Measurements from ENCODE around the gene SLC66A1.

SLC66A1 gene

DNA sequence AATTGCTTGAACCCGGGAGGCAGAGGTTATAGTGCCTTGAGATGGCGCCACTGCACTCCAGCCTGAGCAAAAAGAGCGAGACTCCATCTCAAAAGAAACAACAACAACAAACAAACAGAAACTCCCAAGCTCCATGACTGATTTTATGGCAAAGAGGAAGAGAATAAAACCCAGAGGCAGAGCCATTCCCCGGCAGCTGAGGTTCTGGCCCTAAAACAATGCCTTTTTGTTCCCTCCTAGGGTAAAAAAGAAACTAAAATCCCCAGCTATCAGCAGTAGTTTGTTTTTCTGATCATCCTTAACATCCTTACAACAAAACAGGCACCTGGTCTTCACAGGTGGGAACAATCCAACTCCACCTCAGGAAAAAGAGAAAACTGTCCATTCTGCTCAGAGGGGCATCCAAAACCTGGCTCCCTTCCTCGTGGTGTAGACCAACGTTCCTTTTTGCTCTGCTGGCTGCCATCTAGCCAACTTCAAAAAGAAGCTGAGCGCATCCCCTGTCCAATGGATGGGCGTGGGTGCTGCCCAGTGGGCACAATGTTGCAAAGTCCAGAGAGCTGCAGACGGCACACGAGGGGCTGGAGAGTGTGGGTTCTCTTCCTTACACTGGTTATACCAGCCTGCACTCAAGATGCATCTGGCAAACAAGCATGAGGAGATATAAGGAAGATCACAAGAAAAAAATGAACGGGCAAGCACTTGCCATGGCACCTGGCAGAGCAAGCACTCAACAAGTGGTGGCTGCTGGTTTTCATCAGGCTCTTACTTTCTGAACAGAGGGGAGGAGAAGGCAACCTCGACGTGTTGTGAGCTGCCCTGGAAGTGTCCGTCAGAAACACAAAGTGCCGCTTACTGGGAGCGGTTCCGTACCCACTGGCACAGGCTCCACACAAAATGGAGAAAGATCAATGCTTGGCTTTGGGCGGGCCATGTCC, 54.7 kb downstream of the SLC66A1 start:
- H3K4me3 ChIP-seq (ENCODE audit: low read length): no peak overlapping the region
- TF ChIP-seq, protein P1, sequence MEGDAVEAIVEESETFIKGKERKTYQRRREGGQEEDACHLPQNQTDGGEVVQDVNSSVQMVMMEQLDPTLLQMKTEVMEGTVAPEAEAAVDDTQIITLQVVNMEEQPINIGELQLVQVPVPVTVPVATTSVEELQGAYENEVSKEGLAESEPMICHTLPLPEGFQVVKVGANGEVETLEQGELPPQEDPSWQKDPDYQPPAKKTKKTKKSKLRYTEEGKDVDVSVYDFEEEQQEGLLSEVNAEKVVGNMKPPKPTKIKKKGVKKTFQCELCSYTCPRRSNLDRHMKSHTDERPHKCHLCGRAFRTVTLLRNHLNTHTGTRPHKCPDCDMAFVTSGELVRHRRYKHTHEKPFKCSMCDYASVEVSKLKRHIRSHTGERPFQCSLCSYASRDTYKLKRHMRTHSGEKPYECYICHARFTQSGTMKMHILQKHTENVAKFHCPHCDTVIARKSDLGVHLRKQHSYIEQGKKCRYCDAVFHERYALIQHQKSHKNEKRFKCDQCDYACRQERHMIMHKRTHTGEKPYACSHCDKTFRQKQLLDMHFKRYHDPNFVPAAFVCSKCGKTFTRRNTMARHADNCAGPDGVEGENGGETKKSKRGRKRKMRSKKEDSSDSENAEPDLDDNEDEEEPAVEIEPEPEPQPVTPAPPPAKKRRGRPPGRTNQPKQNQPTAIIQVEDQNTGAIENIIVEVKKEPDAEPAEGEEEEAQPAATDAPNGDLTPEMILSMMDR (conservative IDR thresholded peaks at IDR 0.05; ENCODE audit: low read depth, low read length): no peak
- DNase-seq (ENCODE audit: low read depth): no peak

GRCh38 chr1:19367584-19368041, 55.5 kb downstream of the SLC66A1 start:
- DNase-seq (ENCODE audit: low read depth): no peak
- no peak overlapping the region for H3K4me3 ChIP-seq (ENCODE audit: low read length)
- TF ChIP-seq, protein P1 (conservative IDR thresholded peaks at IDR 0.05; ENCODE audit: low read depth, low read length): no peak

- no peak for DNase-seq (ENCODE audit: low read depth)
- H3K4me3 ChIP-seq (ENCODE audit: low read length): no peak overlapping the region
- TF ChIP-seq, protein P1 (conservative IDR thresholded peaks at IDR 0.05; ENCODE audit: low read depth, low read length): no peak
Observed at GRCh38 chr1:19368050-19368449, 55.9 kb downstream of the SLC66A1 start.

DNA sequence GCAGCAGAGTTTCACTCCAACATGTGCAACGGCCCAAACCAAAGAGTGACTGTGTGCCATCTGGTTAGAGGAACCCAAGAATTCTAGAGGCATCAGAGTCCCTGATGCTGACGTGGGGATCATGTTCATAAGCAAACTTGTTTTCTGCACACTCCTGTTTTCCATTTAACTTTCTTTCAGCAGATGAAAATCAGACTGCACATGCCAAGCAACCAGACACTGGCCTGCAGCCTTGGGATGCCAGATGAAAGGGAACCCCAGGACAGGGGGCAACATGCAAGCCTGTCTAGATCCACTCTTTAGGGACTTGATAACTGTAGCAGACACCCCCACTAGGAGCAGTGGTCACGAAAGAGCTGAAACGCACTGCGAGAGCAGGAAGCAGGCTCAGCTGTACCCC, 56.8 kb downstream of the SLC66A1 start:
- no peak for DNase-seq (ENCODE audit: low read depth)
- TF ChIP-seq, protein P1 (conservative IDR thresholded peaks at IDR 0.05; ENCODE audit: low read depth, low read length): no peak
- H3K4me3 ChIP-seq (ENCODE audit: low read length): no peak overlapping the region

DNA sequence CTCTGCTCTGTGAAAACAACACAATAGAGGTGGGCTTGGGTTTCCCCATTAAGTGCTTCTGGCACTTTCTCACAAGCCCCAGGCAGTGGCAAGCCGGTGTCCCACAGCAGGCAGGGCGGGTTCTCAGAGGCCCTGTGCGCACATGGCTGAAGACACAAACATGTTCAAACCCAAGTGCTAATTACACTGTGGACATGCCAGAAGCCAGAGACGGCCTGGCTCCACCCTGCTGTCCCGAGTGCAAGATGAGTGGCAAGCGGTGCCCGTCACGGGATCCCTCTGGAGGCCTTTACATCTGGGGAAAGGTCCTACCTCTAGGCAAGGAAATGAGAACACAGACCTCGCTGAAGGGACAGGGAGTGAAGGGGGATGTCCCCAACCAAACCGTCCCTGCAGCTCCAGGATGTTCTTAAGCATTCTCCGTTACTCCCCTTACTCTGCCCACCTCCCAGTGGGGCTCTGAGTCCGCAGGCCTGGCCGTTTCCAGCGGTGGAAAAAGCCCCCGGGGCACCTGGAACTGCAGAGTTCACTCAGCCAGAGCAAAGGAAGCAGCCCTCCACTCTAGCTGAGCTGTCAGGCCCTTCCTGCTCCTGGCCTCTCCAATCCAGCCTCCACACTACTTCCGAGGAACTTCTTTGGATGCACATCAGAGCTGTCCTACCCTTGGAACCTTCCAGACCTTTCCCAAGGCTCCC, 57.4 kb downstream of the SLC66A1 start:
- no peak overlapping the region for H3K4me3 ChIP-seq (ENCODE audit: low read length)
- TF ChIP-seq, protein P1 (conservative IDR thresholded peaks at IDR 0.05; ENCODE audit: low read depth, low read length): no peak
- no peak for DNase-seq (ENCODE audit: low read depth)

GRCh38 chr1:19370453-19371170, 58.5 kb downstream of the SLC66A1 start:
- TF ChIP-seq, protein P1 (conservative IDR thresholded peaks at IDR 0.05; ENCODE audit: low read depth, low read length): no peak
- no peak overlapping the region for H3K4me3 ChIP-seq (ENCODE audit: low read length)
- no peak for DNase-seq (ENCODE audit: low read depth)

All from retinal pigment epithelial cell (primary cell).